ENCODE measurements around the gene UBASH3B.

Gene UBASH3B

GRCh38 chr11:122727101-122727929, 71.8 kb downstream of the UBASH3B start:
- H3K27me3 ChIP-seq (ENCODE audit: insufficient read depth, low read length, poor library complexity, severe bottlenecking) = no peaks in the 10 kb centered on the region
- H3F3A ChIP-seq (ENCODE audit: low read depth) = peaks cover 14% of the 10 kb centered on the region
- no peaks in the 10 kb centered on the region for H3K9me2 ChIP-seq (replicated peaks; ENCODE audit: low read depth, low read length)
- H3K9me3 ChIP-seq (ENCODE audit: insufficient read depth, low read depth, low read length) = no peaks in the 10 kb centered on the region
- H3K79me2 ChIP-seq (ENCODE audit: insufficient read depth, low read length) = peaks cover 93% of the 10 kb centered on the region
- H3K4me1 ChIP-seq (ENCODE audit: insufficient read depth, low read length, poor library complexity, severe bottlenecking) = peaks cover 82% of the 10 kb centered on the region
- H3K4me3 ChIP-seq (ENCODE audit: low read length, poor library complexity, severe bottlenecking) = peak overlapping the region; percentile 64
- no peak overlapping the region for H2AFZ ChIP-seq (ENCODE audit: low read length)
- H4K20me1 ChIP-seq (ENCODE audit: insufficient read depth, low read length, poor library complexity, severe bottlenecking) = no peaks in the 10 kb centered on the region
- H3K36me3 ChIP-seq (ENCODE audit: insufficient read depth, low read length) = peaks cover 14% of the 10 kb centered on the region; the same call in 1 of the 2 replicates
- no peak for TF ChIP-seq EZH2phosphoT487 (IDR thresholded peaks at IDR 0.05; ENCODE audit: borderline replicate concordance)
- TF ChIP-seq CTCF (conservative IDR thresholded peaks at IDR 0.05; ENCODE audit: low read length) = no peak
- H3K9ac ChIP-seq (ENCODE audit: low read depth, low read length, poor library complexity, severe bottlenecking) = peak overlapping the region; percentile 73
- H3K4me2 ChIP-seq (ENCODE audit: low read depth, low read length, poor library complexity, severe bottlenecking) = peak overlapping the region; percentile 79

GRCh38 chr11:122728561-122728960, 73.0 kb downstream of the UBASH3B start:
- peaks cover 82% of the 10 kb centered on the region for H3K4me1 ChIP-seq (ENCODE audit: insufficient read depth, low read length, poor library complexity, severe bottlenecking)
- no peaks in the 10 kb centered on the region for H4K20me1 ChIP-seq (ENCODE audit: insufficient read depth, low read length, poor library complexity, severe bottlenecking)
- H3K4me3 ChIP-seq (ENCODE audit: low read length, poor library complexity, severe bottlenecking) = no peak overlapping the region
- TF ChIP-seq EZH2phosphoT487 (IDR thresholded peaks at IDR 0.05; ENCODE audit: borderline replicate concordance) = no peak
- no peak for TF ChIP-seq CTCF (conservative IDR thresholded peaks at IDR 0.05; ENCODE audit: low read length)
- no peak overlapping the region for H3K4me2 ChIP-seq (ENCODE audit: low read depth, low read length, poor library complexity, severe bottlenecking)
- peaks cover 14% of the 10 kb centered on the region for H3F3A ChIP-seq (ENCODE audit: low read depth)
- no peaks in the 10 kb centered on the region for H3K27me3 ChIP-seq (ENCODE audit: insufficient read depth, low read length, poor library complexity, severe bottlenecking)
- no peaks in the 10 kb centered on the region for H3K9me2 ChIP-seq (replicated peaks; ENCODE audit: low read depth, low read length)
- H3K79me2 ChIP-seq (ENCODE audit: insufficient read depth, low read length) = peaks cover 93% of the 10 kb centered on the region
- no peak overlapping the region for H2AFZ ChIP-seq (ENCODE audit: low read length)
- H3K9me3 ChIP-seq (ENCODE audit: insufficient read depth, low read depth, low read length) = no peaks in the 10 kb centered on the region
- H3K9ac ChIP-seq (ENCODE audit: low read depth, low read length, poor library complexity, severe bottlenecking) = peak overlapping the region; percentile 27
- peaks cover 17% of the 10 kb centered on the region; the same call in 1 of the 2 replicates for H3K36me3 ChIP-seq (ENCODE audit: insufficient read depth, low read length)

GRCh38 chr11:122729139-122729538, 73.6 kb downstream of the UBASH3B start:
- Histone ChIP-seq H3K9ac (ENCODE audit: low read depth, low read length, poor library complexity, severe bottlenecking) (peak overlapping the region; percentile 27), H3K9me2 (replicated peaks; ENCODE audit: low read depth, low read length) (no peaks in the 10 kb centered on the region), H2AFZ (ENCODE audit: low read length) (no peak overlapping the region), H3K4me1 (ENCODE audit: insufficient read depth, low read length, poor library complexity, severe bottlenecking) (peaks cover 82% of the 10 kb centered on the region), H4K20me1 (ENCODE audit: insufficient read depth, low read length, poor library complexity, severe bottlenecking) (no peaks in the 10 kb centered on the region), H3K79me2 (ENCODE audit: insufficient read depth, low read length) (peaks cover 93% of the 10 kb centered on the region), H3K27me3 (ENCODE audit: insufficient read depth, low read length, poor library complexity, severe bottlenecking) (no peaks in the 10 kb centered on the region), H3K4me3 (ENCODE audit: low read length, poor library complexity, severe bottlenecking) (no peak overlapping the region), H3K4me2 (ENCODE audit: low read depth, low read length, poor library complexity, severe bottlenecking) (no peak overlapping the region), H3K9me3 (ENCODE audit: insufficient read depth, low read depth, low read length) (no peaks in the 10 kb centered on the region), H3F3A (ENCODE audit: low read depth) (peaks cover 14% of the 10 kb centered on the region), H3K36me3 (ENCODE audit: insufficient read depth, low read length) (peaks cover 18% of the 10 kb centered on the region; the same call in 1 of the 2 replicates)
- TF ChIP-seq EZH2phosphoT487 (IDR thresholded peaks at IDR 0.05; ENCODE audit: borderline replicate concordance) (no peak), CTCF (conservative IDR thresholded peaks at IDR 0.05; ENCODE audit: low read length) (no peak)
